HL-60 (cell line): Measurements from ENCODE around the gene TFE3.

Experiments
- DNase-seq, 2 experiments: peaks; one replicate each; pipeline ENCODE4 v3.0.0-alpha.2; 2010 to 2020; ENCODE audit warnings: low read depth in 1 of 2, low spot score in 1 of 2
- H3K27ac ChIP-seq: fragments of 250-450 bp; sonication (Bioruptor Pico); replicated peaks from 2 replicates; pipeline ENCODE4 v1.5.1; 2020; ENCODE audit warnings: mild to moderate bottlenecking, moderate library complexity
- H3K27me3 ChIP-seq: fragments of 250-450 bp; sonication (Bioruptor Pico); 2 replicates; pipeline ENCODE4 v1.5.1; 2021; ENCODE audit warnings: mild to moderate bottlenecking, moderate library complexity; ENCODE audit not compliant: insufficient read depth, poor library complexity, severe bottlenecking
- H3K4me3 ChIP-seq: replicated peaks from 2 replicates; pipeline ENCODE4 v1.5.1; 2011; ENCODE audit warnings: mild to moderate bottlenecking, control low read depth, low read length; ENCODE audit not compliant: insufficient read depth
- GABPA ChIP-seq: IDR thresholded peaks from 2 replicates; pipeline ENCODE4 v1.6.1; 2012; ENCODE audit warnings: low read depth
- POLR2AphosphoS5 ChIP-seq: IDR thresholded peaks from 2 replicates; pipeline ENCODE4 v1.6.1; 2012; ENCODE audit warnings: low read depth
- SPI1 ChIP-seq: IDR thresholded peaks from 2 replicates; pipeline ENCODE4 v1.6.1; 2012; ENCODE audit warnings: low read depth, mild to moderate bottlenecking, borderline replicate concordance
- TF ChIP-seq, protein P1 (sequence below): IDR thresholded peaks from one replicate; pipeline ENCODE4 v1.5.1; 2011; ENCODE audit warnings: low read length, control low read depth, inconsistent platforms; ENCODE audit not compliant: insufficient read depth
- TF ChIP-seq, protein P2 (sequence below): IDR thresholded peaks from 2 replicates; pipeline ENCODE4 v1.6.1; 2012; ENCODE audit warnings: low read depth; ENCODE audit not compliant: insufficient replicate concordance

The TFE3 gene

DNA sequence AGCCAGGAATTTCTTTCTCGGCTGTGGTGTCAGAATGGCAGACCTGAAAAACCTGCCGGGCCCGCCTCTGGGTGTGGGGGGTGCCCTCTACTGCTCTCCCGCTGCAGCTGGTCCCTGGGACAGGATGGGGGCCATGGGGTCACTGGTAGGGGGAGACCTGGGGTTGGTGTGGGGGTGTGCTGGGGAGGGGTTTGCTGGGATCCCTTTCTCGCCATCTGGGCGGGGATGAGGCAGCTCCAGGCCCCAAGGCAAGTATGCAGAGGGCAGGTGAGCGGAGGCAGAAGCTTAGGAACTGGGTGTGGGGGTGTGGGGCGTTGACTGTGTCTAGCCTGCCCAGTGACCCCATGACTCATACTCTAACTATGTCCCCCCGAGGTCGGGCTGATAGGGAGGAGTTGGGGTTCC is 16.5 kb upstream of the TFE3 start:
- no peak overlapping the region for H3K27ac ChIP-seq
- no peaks in the 10 kb centered on the region for H3K27me3 ChIP-seq
- TF ChIP-seq, protein P1, sequence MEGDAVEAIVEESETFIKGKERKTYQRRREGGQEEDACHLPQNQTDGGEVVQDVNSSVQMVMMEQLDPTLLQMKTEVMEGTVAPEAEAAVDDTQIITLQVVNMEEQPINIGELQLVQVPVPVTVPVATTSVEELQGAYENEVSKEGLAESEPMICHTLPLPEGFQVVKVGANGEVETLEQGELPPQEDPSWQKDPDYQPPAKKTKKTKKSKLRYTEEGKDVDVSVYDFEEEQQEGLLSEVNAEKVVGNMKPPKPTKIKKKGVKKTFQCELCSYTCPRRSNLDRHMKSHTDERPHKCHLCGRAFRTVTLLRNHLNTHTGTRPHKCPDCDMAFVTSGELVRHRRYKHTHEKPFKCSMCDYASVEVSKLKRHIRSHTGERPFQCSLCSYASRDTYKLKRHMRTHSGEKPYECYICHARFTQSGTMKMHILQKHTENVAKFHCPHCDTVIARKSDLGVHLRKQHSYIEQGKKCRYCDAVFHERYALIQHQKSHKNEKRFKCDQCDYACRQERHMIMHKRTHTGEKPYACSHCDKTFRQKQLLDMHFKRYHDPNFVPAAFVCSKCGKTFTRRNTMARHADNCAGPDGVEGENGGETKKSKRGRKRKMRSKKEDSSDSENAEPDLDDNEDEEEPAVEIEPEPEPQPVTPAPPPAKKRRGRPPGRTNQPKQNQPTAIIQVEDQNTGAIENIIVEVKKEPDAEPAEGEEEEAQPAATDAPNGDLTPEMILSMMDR: no peak
- H3K4me3 ChIP-seq: no peak overlapping the region
- no peak for DNase-seq

DNA sequence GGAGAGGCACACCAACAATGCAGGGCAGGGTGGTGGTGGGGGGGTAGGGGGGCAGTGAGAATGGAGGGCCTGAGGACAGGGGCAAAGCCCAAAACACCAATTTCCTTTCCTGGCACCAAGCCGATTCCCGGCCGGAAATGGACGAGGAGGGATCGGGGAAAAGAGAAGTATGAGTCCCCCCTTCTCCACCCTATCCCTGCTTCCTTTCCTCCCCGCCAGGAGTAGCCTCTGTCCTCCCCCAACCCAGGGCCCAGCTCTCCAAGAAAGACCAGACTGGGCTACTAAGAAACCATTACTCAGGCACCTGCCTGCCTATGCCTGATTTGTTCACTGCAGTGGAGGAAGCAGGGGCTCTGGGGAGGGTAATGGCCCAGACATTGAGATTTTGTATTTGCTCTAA is 16.0 kb upstream of the TFE3 start:
- TF ChIP-seq POLR2AphosphoS5: no peak
- TF ChIP-seq, protein P2, sequence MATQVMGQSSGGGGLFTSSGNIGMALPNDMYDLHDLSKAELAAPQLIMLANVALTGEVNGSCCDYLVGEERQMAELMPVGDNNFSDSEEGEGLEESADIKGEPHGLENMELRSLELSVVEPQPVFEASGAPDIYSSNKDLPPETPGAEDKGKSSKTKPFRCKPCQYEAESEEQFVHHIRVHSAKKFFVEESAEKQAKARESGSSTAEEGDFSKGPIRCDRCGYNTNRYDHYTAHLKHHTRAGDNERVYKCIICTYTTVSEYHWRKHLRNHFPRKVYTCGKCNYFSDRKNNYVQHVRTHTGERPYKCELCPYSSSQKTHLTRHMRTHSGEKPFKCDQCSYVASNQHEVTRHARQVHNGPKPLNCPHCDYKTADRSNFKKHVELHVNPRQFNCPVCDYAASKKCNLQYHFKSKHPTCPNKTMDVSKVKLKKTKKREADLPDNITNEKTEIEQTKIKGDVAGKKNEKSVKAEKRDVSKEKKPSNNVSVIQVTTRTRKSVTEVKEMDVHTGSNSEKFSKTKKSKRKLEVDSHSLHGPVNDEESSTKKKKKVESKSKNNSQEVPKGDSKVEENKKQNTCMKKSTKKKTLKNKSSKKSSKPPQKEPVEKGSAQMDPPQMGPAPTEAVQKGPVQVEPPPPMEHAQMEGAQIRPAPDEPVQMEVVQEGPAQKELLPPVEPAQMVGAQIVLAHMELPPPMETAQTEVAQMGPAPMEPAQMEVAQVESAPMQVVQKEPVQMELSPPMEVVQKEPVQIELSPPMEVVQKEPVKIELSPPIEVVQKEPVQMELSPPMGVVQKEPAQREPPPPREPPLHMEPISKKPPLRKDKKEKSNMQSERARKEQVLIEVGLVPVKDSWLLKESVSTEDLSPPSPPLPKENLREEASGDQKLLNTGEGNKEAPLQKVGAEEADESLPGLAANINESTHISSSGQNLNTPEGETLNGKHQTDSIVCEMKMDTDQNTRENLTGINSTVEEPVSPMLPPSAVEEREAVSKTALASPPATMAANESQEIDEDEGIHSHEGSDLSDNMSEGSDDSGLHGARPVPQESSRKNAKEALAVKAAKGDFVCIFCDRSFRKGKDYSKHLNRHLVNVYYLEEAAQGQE: no peak
- TF ChIP-seq, protein P1: no peak
- TF ChIP-seq GABPA: no peak
- TF ChIP-seq SPI1: no peak
- H3K4me3 ChIP-seq: no peak overlapping the region
- no peaks in the 10 kb centered on the region for H3K27me3 ChIP-seq
- DNase-seq: no peak
- H3K27ac ChIP-seq: no peak overlapping the region

DNA sequence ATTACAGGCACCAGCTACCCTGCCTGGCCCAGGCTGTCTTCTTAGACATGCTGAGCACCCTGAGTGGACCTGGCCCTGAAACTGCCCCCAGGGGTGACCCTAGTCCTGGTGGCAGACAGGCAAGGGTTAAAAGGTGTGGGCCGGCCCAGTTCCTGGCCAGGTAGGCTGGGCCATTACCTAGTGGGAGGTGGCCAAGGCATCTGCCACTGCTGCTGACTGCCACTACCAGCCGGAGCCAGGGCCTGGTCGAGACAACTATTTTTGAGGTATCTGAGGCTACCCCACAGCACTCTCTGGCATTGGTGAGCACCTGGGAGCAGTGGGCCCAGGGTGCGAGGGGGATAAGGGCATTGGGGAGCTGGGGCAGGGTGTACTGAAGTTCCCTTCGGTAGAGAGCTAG is 15.6 kb upstream of the TFE3 start, which contains the start of gene CCDC120:
TSS of gene CCDC120 (plus strand) at position 206 of the 400 bp plus-strand sequence. CDS start 3,043 bp downstream, outside the sequence.
- no peak within 1 kb of the TSS for H3K4me3 ChIP-seq
- H3K27ac ChIP-seq: no peak within 1 kb of the TSS
- no peak for TF ChIP-seq POLR2AphosphoS5
- TF ChIP-seq, protein P2: no peak
- TF ChIP-seq, protein P1: no peak
- TF ChIP-seq SPI1: no peak
- TF ChIP-seq GABPA: no peak
- DNase-seq: no peak
- no peaks in the 10 kb centered on the region for H3K27me3 ChIP-seq

DNA sequence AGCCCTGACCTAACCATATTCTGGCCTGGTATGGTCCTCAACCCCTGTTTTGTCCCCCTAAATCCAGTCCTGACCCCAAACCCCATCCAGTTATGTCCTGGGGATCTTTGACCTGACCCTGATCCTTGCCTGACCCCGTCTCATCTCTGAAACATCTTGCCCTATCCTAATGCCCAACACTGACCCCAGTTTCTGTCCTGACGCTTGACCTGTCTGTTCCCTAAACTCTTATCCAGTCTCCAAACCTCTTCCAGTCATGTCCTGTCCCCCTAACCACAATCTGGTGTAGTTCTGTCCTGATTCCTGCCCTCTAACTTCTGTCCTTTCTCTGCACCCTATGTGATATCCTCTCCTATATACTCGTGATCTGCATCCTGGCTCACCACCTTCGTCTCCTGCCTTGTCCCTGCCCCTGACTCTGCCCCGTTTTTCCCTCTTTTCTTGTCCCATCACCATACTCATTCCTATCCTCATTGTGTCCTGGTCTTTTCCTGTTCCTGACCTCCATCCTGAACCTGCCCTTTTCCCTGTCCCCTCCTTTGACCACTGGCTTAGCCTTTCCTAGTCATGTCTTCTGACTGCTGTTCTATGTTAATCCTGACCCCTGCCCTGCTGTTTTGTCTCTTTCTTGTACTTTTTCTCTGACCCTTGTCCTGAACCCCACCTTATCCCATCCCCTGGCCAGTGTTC is 11.1 kb upstream of the TFE3 start:
- TF ChIP-seq POLR2AphosphoS5 (no peak), GABPA (no peak), SPI1 (no peak)
- TF ChIP-seq, protein P1: no peak
- TF ChIP-seq, protein P2: no peak
- no peak for DNase-seq
- no peaks in the 10 kb centered on the region for H3K27me3 ChIP-seq
- H3K27ac ChIP-seq: no peak overlapping the region
- H3K4me3 ChIP-seq: no peak overlapping the region
